Panc1 (cell line): ENCODE data around the gene TPP1.

Source experiments
- CTCF ChIP-seq: fragments of 450-650 bp; IDR thresholded peaks from 2 replicates; pipeline ENCODE4 v1.5.1; 2017; ENCODE audit warnings: mild to moderate bottlenecking
- TCF7L2 ChIP-seq: IDR thresholded peaks from 2 replicates; pipeline ENCODE4 v1.6.1; 2011; ENCODE audit warnings: mild to moderate bottlenecking, low read depth, low read length, inconsistent platforms

- TF ChIP-seq CTCF, result no peak
- TF ChIP-seq TCF7L2, result no peak
These were observed 31.8 kb downstream of the TPP1 start for GRCh38 chr11:6587360-6587953.
